Naive B cell (primary cell): ENCODE measurements around the gene ETFBKMT. TPM values are rescaled to one million over a fixed set of nuclear protein-coding genes. Genes with fewer than 3 reads are reported as not detected.

ENCODE experiments used
- ATAC-seq, 2 donors: fragments of 150-1000 bp; cut with Tn5 transposase; 2 replicates each; pipeline ENCODE4 v1.10.0; 2021; ENCODE audit warnings: low read depth in 2 of 2, mild to moderate bottlenecking in 2 of 2, moderate library complexity in 2 of 2
- DNase-seq: peaks from one replicate; pipeline ENCODE4 v3.0.0; 2022
- H3K27ac Mint-ChIP-seq, 6 donors: one replicate each; pipeline ENCODE4 v1.8.0; 2020 to 2022; ENCODE audit warnings: mild to moderate bottlenecking in 6 of 6, mixed read lengths in 6 of 6, moderate library complexity in 5 of 6, inconsistent platforms in 2 of 6
- H3K27me3 Mint-ChIP-seq, 3 donors: one replicate each; pipeline ENCODE4 v1.8.0; 2021 to 2022; ENCODE audit warnings: mixed read lengths in 3 of 3, mild to moderate bottlenecking in 1 of 3
- H3K36me3 Mint-ChIP-seq, 2 donors: one replicate each; pipeline ENCODE4 v1.8.0; 2020 to 2022; ENCODE audit warnings: mixed read lengths in 2 of 2, inconsistent platforms in 1 of 2, mild to moderate bottlenecking in 1 of 2
- H3K4me1 Mint-ChIP-seq, 3 donors: one replicate each; pipeline ENCODE4 v1.8.0; 2020 to 2022; ENCODE audit warnings: mixed read lengths in 3 of 3, inconsistent platforms in 1 of 3, mild to moderate bottlenecking in 1 of 3, moderate library complexity in 1 of 3
- H3K4me3 Mint-ChIP-seq, 8 donors: one replicate each; pipeline ENCODE4 v1.8.0; 2020 to 2022; ENCODE audit warnings: mild to moderate bottlenecking in 8 of 8, mixed read lengths in 8 of 8, moderate library complexity in 8 of 8, inconsistent platforms in 2 of 8
- H3K9me3 Mint-ChIP-seq, 7 donors: one replicate each; pipeline ENCODE4 v1.8.0; 2020 to 2022; ENCODE audit warnings: mixed read lengths in 7 of 7, mild to moderate bottlenecking in 5 of 7, inconsistent platforms in 2 of 7, moderate library complexity in 1 of 7
- polyA plus RNA-seq, 6 donors: library from polyadenylated mRNA; unstranded; fragments of 300-500 nt; fragmentation: Illumina TruSeq; gene quantifications; one replicate each; pipeline ENCODE4 v1.2.3, GENCODE V29; 2021; ENCODE audit warnings: low read depth in 6 of 6

The ETFBKMT gene
- polyA plus RNA-seq: 1 to 10 TPM in 4 of 6 donors, under 1 TPM in 2; 0.50 to 2.7 (median 1.3) TPM

- peak; percentile 98 to 99 for ATAC-seq
- peaks cover 0 to 14% (median 4%) of the 10 kb centered on the region in 7 donors for H3K9me3 Mint-ChIP-seq
- H3K27me3 Mint-ChIP-seq: no peaks in the 10 kb centered on the region
- peak within 1 kb of the TSS; percentile 82 to 97 (median 95) for H3K4me3 Mint-ChIP-seq
- peaks cover 17 to 31% (median 23%) of the 10 kb centered on the region in 3 donors for H3K4me1 Mint-ChIP-seq
- no peaks in the 10 kb centered on the region for H3K36me3 Mint-ChIP-seq
- peak within 1 kb of the TSS; percentile 94 to 99 (median 98) for H3K27ac Mint-ChIP-seq
- DNase-seq: peak; percentile 90
Measured at GRCh38 chr12:31659087-31659942, at the start of gene ETFBKMT. Gene ETFBKMT, plus strand, starts transcription at chr12:31659688. Its CDS starts 2,266 bp downstream, at chr12:31661954.

DNA sequence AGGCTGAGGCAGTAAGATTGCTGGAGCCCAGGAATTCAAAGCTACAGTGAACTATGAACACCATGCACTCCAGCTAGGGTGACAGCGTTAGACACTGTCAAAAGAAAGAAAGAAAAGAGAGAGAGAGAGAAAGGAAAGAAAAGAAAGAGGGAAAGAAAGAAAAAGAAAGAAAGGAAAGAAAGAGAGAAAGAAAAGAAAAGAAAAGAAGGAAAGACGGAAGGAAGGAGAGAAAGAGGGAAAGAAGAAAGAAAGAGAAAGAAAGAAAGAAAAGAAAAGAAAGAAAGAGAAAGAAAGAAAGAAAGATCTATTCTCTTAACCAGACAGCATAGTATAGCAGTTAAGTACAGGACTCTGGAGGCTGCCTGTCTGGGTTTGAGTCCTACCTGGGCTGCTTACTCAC, 46.7 kb upstream of the ETFBKMT start:
- no peak overlapping the region for H3K4me3 Mint-ChIP-seq
- H3K4me1 Mint-ChIP-seq: peaks cover 0 to 5% (median 2%) of the 10 kb centered on the region in 3 donors
- H3K27ac Mint-ChIP-seq: no peak overlapping the region
- ATAC-seq: no peak
- no peak for DNase-seq
- H3K9me3 Mint-ChIP-seq: peaks cover 0 to 23% (median 12%) of the 10 kb centered on the region in 7 donors
- H3K27me3 Mint-ChIP-seq: no peaks in the 10 kb centered on the region
- peaks cover 3 to 16% of the 10 kb centered on the region in 2 donors for H3K36me3 Mint-ChIP-seq

DNA sequence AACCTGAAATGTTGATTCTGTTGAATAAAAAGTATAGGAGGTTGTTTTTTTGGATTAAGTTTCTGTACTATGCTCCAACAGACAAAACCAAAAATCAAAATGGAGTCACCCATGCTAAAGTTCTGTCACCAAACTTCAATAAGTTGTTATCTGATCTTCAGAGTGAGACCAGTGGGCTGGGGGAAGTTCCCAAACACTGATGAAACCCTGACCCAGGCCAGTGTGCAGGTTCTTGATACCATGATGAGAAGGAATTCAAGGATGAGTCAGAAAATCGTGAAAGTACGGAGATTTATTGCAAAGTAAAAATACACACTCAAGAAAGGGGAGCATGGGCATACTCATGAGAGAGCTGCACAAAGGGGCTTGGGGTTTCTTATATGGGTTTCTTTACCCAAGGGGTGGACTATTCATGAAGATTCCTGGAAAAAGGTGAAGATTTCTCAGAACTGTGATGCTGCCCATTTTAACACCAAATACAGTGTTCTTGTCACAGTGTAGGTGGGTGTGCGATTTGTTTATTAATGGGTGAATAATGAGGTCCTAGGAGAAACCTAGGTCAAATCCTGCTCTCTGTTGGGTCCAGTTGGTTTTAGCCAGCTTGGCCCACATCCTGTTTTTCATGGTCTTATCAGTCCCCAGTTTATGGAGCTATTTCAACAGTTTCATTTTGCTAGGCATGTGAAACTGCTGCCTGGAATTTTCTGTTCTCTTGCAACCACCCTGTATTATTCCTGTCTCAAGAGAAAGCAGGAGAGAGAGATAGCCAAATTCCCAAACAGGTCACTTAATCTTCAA, 41.1 kb upstream of the ETFBKMT start:
- H3K27ac Mint-ChIP-seq: no peak overlapping the region
- peaks cover 0 to 17% (median 0%) of the 10 kb centered on the region in 3 donors for H3K4me1 Mint-ChIP-seq
- no peaks in the 10 kb centered on the region for H3K27me3 Mint-ChIP-seq
- no peaks in the 10 kb centered on the region for H3K36me3 Mint-ChIP-seq
- peaks cover 0 to 3% (median 0%) of the 10 kb centered on the region in 7 donors for H3K9me3 Mint-ChIP-seq
- no peak for DNase-seq
- H3K4me3 Mint-ChIP-seq: no peak overlapping the region
- ATAC-seq: no peak

DNA sequence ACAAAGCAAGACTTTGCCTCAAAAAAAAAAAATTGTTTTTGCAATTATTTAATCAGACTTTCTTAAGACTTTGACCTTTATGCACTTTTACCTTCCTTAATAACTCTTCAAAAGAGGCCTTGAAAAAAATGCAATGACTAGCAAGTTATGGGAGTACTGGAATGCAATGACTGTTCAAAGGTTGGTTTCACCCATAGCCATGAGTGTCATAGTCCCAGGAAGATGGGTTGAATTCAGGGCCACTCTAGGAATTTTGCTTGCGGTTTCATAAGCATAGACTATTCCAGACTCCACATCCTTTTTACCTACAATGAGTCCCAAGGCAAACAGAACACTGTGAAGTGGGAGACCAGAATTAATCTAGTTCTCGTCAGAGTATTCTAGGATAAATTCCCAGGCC, 39.2 kb upstream of the ETFBKMT start:
- no peak for ATAC-seq
- Mint-ChIP-seq H3K27ac (no peak overlapping the region), H3K36me3 (no peaks in the 10 kb centered on the region), H3K9me3 (peaks cover 0 to 3% (median 0%) of the 10 kb centered on the region in 7 donors), H3K4me3 (peak overlapping the region in 1 of 8 donors; percentile 9), H3K4me1 (peaks cover 0 to 23% (median 0%) of the 10 kb centered on the region in 3 donors), H3K27me3 (no peaks in the 10 kb centered on the region)
- no peak for DNase-seq

- ATAC-seq (no peak), DNase-seq (no peak)
- H3K9me3 Mint-ChIP-seq: peaks cover 0 to 7% (median 0%) of the 10 kb centered on the region in 7 donors
- H3K36me3 Mint-ChIP-seq: no peaks in the 10 kb centered on the region
- peaks cover 0 to 25% (median 0%) of the 10 kb centered on the region in 3 donors for H3K4me1 Mint-ChIP-seq
- no peak overlapping the region for H3K27ac Mint-ChIP-seq
- H3K27me3 Mint-ChIP-seq: no peaks in the 10 kb centered on the region
- peak overlapping the region in 1 of 8 donors; percentile 26 for H3K4me3 Mint-ChIP-seq
Measured at GRCh38 chr12:31622038-31622437, 37.5 kb upstream of the ETFBKMT start.

GRCh38 chr12:31626270-31626995, 33.1 kb upstream of the ETFBKMT start:
- peaks cover 6 to 16% (median 12%) of the 10 kb centered on the region in 3 donors for H3K4me1 Mint-ChIP-seq
- DNase-seq (no peak), ATAC-seq (no peak)
- H3K36me3 Mint-ChIP-seq: no peaks in the 10 kb centered on the region
- H3K4me3 Mint-ChIP-seq: no peak overlapping the region
- peak overlapping the region in 1 of 6 donors; percentile 27 for H3K27ac Mint-ChIP-seq
- H3K9me3 Mint-ChIP-seq: peaks cover 0 to 7% (median 0%) of the 10 kb centered on the region in 7 donors
- H3K27me3 Mint-ChIP-seq: no peaks in the 10 kb centered on the region

DNA sequence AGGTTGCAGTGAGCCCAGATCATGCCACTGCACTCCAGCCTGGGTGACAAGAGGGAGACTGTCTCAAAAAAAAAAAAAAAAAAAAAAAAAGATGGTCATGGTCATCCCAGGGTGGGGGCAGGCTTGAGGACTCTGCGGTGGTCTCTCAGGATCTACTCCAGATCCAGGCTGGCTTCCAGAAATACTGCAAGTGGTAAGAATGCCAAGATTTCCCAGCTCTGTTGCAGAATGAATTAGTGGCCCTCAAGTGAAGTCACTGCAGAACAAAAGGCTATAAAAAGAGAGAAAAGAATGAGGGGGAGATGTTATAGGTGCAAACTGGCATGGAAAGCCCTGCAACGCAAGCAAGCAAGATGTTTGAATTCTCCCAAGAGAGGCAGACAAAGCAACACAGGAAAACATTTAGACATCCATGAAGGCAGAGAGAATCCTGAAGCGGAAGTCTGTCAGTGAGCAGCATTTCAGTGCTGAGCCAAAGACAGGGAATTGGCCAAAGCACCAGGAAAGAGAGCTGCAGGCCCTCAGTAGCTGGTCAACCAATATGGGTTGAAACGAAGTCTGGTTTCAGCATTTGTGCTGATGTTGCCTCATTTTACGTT, 31.9 kb upstream of the ETFBKMT start:
- Mint-ChIP-seq H3K27ac (no peak overlapping the region), H3K36me3 (no peaks in the 10 kb centered on the region), H3K4me3 (no peak overlapping the region), H3K27me3 (no peaks in the 10 kb centered on the region), H3K4me1 (peaks cover 16 to 27% (median 23%) of the 10 kb centered on the region in 3 donors), H3K9me3 (peaks cover 0 to 7% (median 0%) of the 10 kb centered on the region in 7 donors)
- DNase-seq (no peak), ATAC-seq (no peak)

DNA sequence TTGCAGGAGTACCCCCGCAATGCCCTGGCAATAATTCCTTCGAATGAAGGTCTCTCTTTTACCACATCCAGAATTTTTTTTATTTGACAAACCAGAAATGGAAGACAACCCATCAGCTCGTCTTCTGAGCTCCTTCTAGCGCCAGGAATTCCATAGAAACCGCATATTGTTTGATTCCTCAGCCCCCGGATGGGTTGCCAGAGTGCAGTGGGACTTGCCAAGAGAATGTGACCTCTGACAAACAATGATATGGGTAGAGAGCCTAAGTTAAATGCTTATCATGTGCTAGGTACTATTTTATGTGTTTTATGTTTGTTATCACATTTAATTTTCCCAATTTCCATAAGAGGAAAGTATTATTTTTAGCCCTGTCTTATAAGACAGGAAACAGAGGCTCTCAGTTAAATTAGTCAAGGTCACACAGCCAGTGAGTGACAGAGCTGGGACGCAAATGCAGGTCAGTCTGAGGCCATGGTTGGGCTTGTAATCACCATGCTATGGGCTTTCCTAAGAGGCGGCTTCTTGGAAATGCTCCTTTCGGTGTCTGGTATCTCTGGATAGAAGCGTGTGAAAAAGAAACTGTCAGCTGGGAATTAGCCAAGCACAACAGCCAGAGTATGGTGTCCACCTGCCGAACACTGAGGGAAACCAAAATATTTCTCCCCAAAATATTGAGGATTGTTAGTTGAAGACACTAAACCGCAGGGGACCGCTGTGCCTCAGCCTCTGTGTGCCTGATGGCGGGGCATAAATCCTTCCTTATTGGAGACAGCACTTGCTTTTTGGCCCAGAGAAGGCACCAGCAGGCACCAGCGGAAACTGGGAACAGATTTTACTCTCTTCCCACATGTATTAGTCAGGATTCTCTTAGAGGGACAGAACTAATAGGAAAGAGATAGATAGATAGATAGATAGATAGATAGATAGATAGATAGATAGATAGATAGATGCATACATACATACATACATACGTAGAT, 29.4 kb upstream of the ETFBKMT start:
- Mint-ChIP-seq H3K9me3 (peaks cover 0 to 7% (median 0%) of the 10 kb centered on the region in 7 donors), H3K27ac (peak overlapping the region in 3 of 6 donors; percentile 30 to 76 (median 54)), H3K27me3 (no peaks in the 10 kb centered on the region), H3K36me3 (no peaks in the 10 kb centered on the region), H3K4me1 (peaks cover 16 to 34% (median 30%) of the 10 kb centered on the region in 3 donors), H3K4me3 (no peak overlapping the region)
- DNase-seq (no peak), ATAC-seq (no peak)

DNA sequence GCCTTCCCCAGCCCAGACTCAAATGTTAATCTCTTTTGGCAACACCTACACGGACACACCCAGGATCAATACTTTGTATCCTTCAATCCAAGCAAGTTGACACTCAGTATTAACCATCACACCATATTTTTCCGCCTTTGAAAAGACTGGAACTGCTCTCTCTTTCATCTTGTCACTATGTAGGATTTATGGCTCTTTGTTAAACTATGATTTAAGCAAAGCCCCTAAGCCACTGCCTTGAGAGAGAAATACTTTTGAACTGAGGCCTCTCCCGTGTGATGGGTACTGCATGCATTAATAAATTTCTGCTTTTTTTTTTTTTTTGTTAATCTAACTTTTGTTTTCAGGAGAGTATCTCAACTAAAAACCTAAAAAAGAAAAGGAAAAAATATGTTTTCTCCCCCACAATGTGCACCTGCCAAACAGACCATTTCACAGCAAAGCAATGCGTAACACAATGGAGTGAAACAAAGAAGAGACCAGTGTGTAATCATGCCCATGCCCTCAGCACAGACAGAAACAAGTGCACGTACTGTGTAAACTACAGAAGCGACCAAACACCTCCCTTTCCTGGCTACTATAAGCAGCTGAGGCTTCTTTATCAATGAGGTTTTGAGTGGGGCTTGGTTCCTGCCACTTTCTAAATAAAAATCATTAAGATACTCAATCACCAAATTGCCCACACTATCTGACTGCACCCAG, 28.3 kb upstream of the ETFBKMT start:
- peaks cover 0 to 4% (median 0%) of the 10 kb centered on the region in 7 donors for H3K9me3 Mint-ChIP-seq
- peaks cover 16 to 40% (median 31%) of the 10 kb centered on the region in 3 donors for H3K4me1 Mint-ChIP-seq
- DNase-seq (no peak), ATAC-seq (no peak)
- H3K36me3 Mint-ChIP-seq: no peaks in the 10 kb centered on the region
- H3K27me3 Mint-ChIP-seq: no peaks in the 10 kb centered on the region
- peak overlapping the region in 3 of 8 donors; percentile 45 to 75 (median 72) for H3K4me3 Mint-ChIP-seq
- H3K27ac Mint-ChIP-seq: peak overlapping the region in 2 of 6 donors; percentile 64 to 74

DNA sequence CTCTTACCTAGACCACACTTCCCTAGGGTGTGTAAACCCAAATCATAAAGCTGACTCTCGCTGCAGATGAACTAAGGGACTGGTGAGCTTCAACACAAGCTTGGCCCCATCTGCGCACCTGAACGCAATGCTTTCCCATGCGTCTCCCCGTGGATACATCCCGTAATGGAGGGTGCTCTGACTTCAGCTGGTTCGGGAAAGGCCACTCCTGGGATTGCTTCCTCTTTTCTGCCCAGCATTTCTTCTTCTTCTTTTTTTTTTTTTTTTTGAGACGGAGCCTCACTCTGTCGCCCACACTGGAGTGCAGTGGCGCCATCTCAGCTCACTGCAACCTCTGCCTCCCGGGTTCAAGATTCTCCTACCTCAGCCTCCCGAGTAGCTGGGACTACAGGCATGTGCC, 27.7 kb upstream of the ETFBKMT start:
- H3K27me3 Mint-ChIP-seq: no peaks in the 10 kb centered on the region
- H3K4me1 Mint-ChIP-seq: peaks cover 20 to 47% (median 36%) of the 10 kb centered on the region in 3 donors
- H3K4me3 Mint-ChIP-seq: peak overlapping the region in 3 of 8 donors; percentile 45 to 75 (median 72)
- H3K27ac Mint-ChIP-seq: peak overlapping the region in 5 of 6 donors; percentile 12 to 74 (median 64)
- no peaks in the 10 kb centered on the region for H3K9me3 Mint-ChIP-seq
- DNase-seq (no peak), ATAC-seq (no peak)
- H3K36me3 Mint-ChIP-seq: no peaks in the 10 kb centered on the region

DNA sequence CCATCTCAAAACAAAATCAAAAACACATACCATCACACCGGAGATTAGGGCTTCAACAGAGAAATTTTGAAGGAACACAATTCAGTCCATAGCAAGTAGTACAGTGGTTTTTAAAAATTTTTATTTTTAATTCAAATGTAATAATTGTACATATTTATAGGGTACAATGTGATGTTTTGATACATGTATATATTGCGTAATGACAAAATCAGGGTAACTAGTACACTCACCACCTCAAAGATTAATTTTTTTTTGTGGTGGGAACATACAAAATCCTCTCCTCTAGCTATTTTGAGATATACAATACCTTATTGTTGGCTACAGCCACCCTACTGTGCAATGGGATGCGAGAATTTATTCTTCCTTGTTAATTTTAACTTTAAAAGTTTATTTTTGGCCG, 26.0 kb upstream of the ETFBKMT start:
- DNase-seq (no peak), ATAC-seq (no peak)
- H3K4me3 Mint-ChIP-seq: no peak overlapping the region
- H3K36me3 Mint-ChIP-seq: no peaks in the 10 kb centered on the region
- H3K4me1 Mint-ChIP-seq: peaks cover 24 to 55% (median 45%) of the 10 kb centered on the region in 3 donors
- no peaks in the 10 kb centered on the region for H3K27me3 Mint-ChIP-seq
- H3K27ac Mint-ChIP-seq: no peak overlapping the region
- no peaks in the 10 kb centered on the region for H3K9me3 Mint-ChIP-seq
